ENCODE results near the gene SLC26A1. TPM values are rescaled to one million over a fixed set of nuclear protein-coding genes. Genes with fewer than 3 reads are reported as not detected.

Gene SLC26A1
- total RNA-seq, 2 experiments from 2014 or later = 0.30 TPM; not detected in 1

GRCh38 chr4:963276-964225 lies 29.7 kb downstream of the SLC26A1 start:
- Histone ChIP-seq H3K4me3 (ENCODE audit: low read depth, low read length, poor library complexity, severe bottlenecking) (no peak overlapping the region), H3K36me3 (ENCODE audit: insufficient read depth, low read length) (no peaks in the 10 kb centered on the region), H3K27ac (ENCODE audit: low read depth, low read length, poor library complexity, severe bottlenecking) (no peak overlapping the region), H3K79me2 (ENCODE audit: insufficient read depth, low read depth, low read length) (no peaks in the 10 kb centered on the region), H3K9me2 (ENCODE audit: insufficient read depth, low read length) (no peaks in the 10 kb centered on the region), H2AFZ (ENCODE audit: low read length) (no peak overlapping the region), H4K20me1 (ENCODE audit: insufficient read depth, low read length) (no peaks in the 10 kb centered on the region), H3K9me3 (ENCODE audit: low read length) (no peaks in the 10 kb centered on the region), H3K4me1 (ENCODE audit: insufficient read depth, low read length, poor library complexity, severe bottlenecking) (no peaks in the 10 kb centered on the region), H3K4me2 (ENCODE audit: low read length) (no peak overlapping the region)
- no peak for DNase-seq (ENCODE audit: low spot score)
- POLR2A ChIA-PET = no interaction called here
- no TSS peak for BruUV-seq (replicated peaks)
- intact Hi-C loops (cut with micrococcal nuclease; ENCODE audit: unreplicated experiment) = no loop called here
- TF ChIP-seq EZH2phosphoT487 (IDR thresholded peaks at IDR 0.05; ENCODE audit: borderline replicate concordance, low read depth, low read length) (no peak), CTCF (conservative IDR thresholded peaks at IDR 0.05; ENCODE audit: low read length) (no peak)
- CTCF ChIA-PET (ENCODE audit: unreplicated experiment) = no interaction called here

- Histone ChIP-seq H3K27ac (ENCODE audit: low read depth, low read length, poor library complexity, severe bottlenecking) (no peak overlapping the region), H3K4me1 (ENCODE audit: insufficient read depth, low read length, poor library complexity, severe bottlenecking) (no peaks in the 10 kb centered on the region), H3K9me2 (ENCODE audit: insufficient read depth, low read length) (no peaks in the 10 kb centered on the region), H3K4me2 (ENCODE audit: low read length) (no peak overlapping the region), H4K20me1 (ENCODE audit: insufficient read depth, low read length) (no peaks in the 10 kb centered on the region), H2AFZ (ENCODE audit: low read length) (no peak overlapping the region), H3K79me2 (ENCODE audit: insufficient read depth, low read depth, low read length) (no peaks in the 10 kb centered on the region), H3K4me3 (ENCODE audit: low read depth, low read length, poor library complexity, severe bottlenecking) (no peak overlapping the region), H3K36me3 (ENCODE audit: insufficient read depth, low read length) (no peaks in the 10 kb centered on the region), H3K9me3 (ENCODE audit: low read length) (no peaks in the 10 kb centered on the region)
- TF ChIP-seq CTCF (conservative IDR thresholded peaks at IDR 0.05; ENCODE audit: low read length) (no peak), EZH2phosphoT487 (IDR thresholded peaks at IDR 0.05; ENCODE audit: borderline replicate concordance, low read depth, low read length) (no peak)
- ChIA-PET CTCF (ENCODE audit: unreplicated experiment) (no interaction called here), POLR2A (no interaction called here)
- peak; percentile 11 for DNase-seq (ENCODE audit: low spot score)
- intact Hi-C loops (cut with micrococcal nuclease; ENCODE audit: unreplicated experiment) = no loop called here
- no TSS peak for BruUV-seq (replicated peaks)
Measured at GRCh38 chr4:962231-963208, 30.7 kb downstream of the SLC26A1 start.

All from OCI-LY7 (cell line).